ENCODE data around the gene MGLL.

Gene MGLL

GRCh38 chr3:127771746-127772145 is 50.6 kb downstream of the MGLL start:
- TF ChIP-seq EZH2 (IDR thresholded peaks at IDR 0.05; ENCODE audit: borderline replicate concordance, low read depth, low read length, severe bottlenecking) (no peak), CTCF (IDR thresholded peaks at IDR 0.05; ENCODE audit: borderline replicate concordance, extremely low read depth, low read length, poor library complexity, severe bottlenecking) (no peak)
- no peak overlapping the region for H2AFZ ChIP-seq (ENCODE audit: low read depth, low read length)
- no peaks in the 10 kb centered on the region for H3K36me3 ChIP-seq (ENCODE audit: insufficient read depth, low read length)
- no peak for DNase-seq
- H3K27me3 ChIP-seq (ENCODE audit: insufficient read depth, low read length, poor library complexity) = no peaks in the 10 kb centered on the region
- H3K27ac ChIP-seq (ENCODE audit: low read length) = no peak overlapping the region
- H3K4me1 ChIP-seq (ENCODE audit: insufficient read depth, low read length) = no peaks in the 10 kb centered on the region
- no peak overlapping the region for H3K9ac ChIP-seq (ENCODE audit: low read depth, low read length)
- H3K9me3 ChIP-seq (ENCODE audit: insufficient read depth, low read length, severe bottlenecking) = peaks cover 5% of the 10 kb centered on the region
- H3K4me2 ChIP-seq (ENCODE audit: insufficient read depth, low read length) = no peak overlapping the region
- H3K79me2 ChIP-seq (ENCODE audit: insufficient read depth, low read length) = no peaks in the 10 kb centered on the region
- H4K20me1 ChIP-seq (ENCODE audit: insufficient read depth, low read length) = no peaks in the 10 kb centered on the region
- ATAC-seq (ENCODE audit: insufficient read depth, low read depth) = no peak
- H3K4me3 ChIP-seq (ENCODE audit: low read depth in 1 of 2, low read length in 2 of 2) = no peak overlapping the region

GRCh38 chr3:127770671-127771355 is 51.5 kb downstream of the MGLL start:
- DNase-seq = no peak
- no peaks in the 10 kb centered on the region for H3K4me1 ChIP-seq (ENCODE audit: insufficient read depth, low read length)
- no peaks in the 10 kb centered on the region for H3K27me3 ChIP-seq (ENCODE audit: insufficient read depth, low read length, poor library complexity)
- H3K9ac ChIP-seq (ENCODE audit: low read depth, low read length) = no peak overlapping the region
- no peaks in the 10 kb centered on the region for H3K79me2 ChIP-seq (ENCODE audit: insufficient read depth, low read length)
- no peak for ATAC-seq (ENCODE audit: insufficient read depth, low read depth)
- TF ChIP-seq CTCF (IDR thresholded peaks at IDR 0.05; ENCODE audit: borderline replicate concordance, extremely low read depth, low read length, poor library complexity, severe bottlenecking) (no peak), EZH2 (IDR thresholded peaks at IDR 0.05; ENCODE audit: borderline replicate concordance, low read depth, low read length, severe bottlenecking) (no peak)
- H3K4me3 ChIP-seq (ENCODE audit: low read depth in 1 of 2, low read length in 2 of 2) = no peak overlapping the region
- no peaks in the 10 kb centered on the region for H4K20me1 ChIP-seq (ENCODE audit: insufficient read depth, low read length)
- H3K27ac ChIP-seq (ENCODE audit: low read length) = no peak overlapping the region
- H2AFZ ChIP-seq (ENCODE audit: low read depth, low read length) = no peak overlapping the region
- peaks cover 5% of the 10 kb centered on the region for H3K9me3 ChIP-seq (ENCODE audit: insufficient read depth, low read length, severe bottlenecking)
- no peaks in the 10 kb centered on the region for H3K36me3 ChIP-seq (ENCODE audit: insufficient read depth, low read length)
- no peak overlapping the region for H3K4me2 ChIP-seq (ENCODE audit: insufficient read depth, low read length)

- H3K4me2 ChIP-seq (ENCODE audit: insufficient read depth, low read length) = no peak overlapping the region
- no peak for ATAC-seq (ENCODE audit: insufficient read depth, low read depth)
- no peak overlapping the region for H3K9ac ChIP-seq (ENCODE audit: low read depth, low read length)
- no peaks in the 10 kb centered on the region for H3K27me3 ChIP-seq (ENCODE audit: insufficient read depth, low read length, poor library complexity)
- H3K4me3 ChIP-seq (ENCODE audit: low read depth in 1 of 2, low read length in 2 of 2) = no peak overlapping the region
- no peak overlapping the region for H3K27ac ChIP-seq (ENCODE audit: low read length)
- no peaks in the 10 kb centered on the region for H3K36me3 ChIP-seq (ENCODE audit: insufficient read depth, low read length)
- TF ChIP-seq EZH2 (IDR thresholded peaks at IDR 0.05; ENCODE audit: borderline replicate concordance, low read depth, low read length, severe bottlenecking) = no peak
- TF ChIP-seq CTCF (IDR thresholded peaks at IDR 0.05; ENCODE audit: borderline replicate concordance, extremely low read depth, low read length, poor library complexity, severe bottlenecking) = no peak
- H3K4me1 ChIP-seq (ENCODE audit: insufficient read depth, low read length) = no peaks in the 10 kb centered on the region
- no peak for DNase-seq
- H4K20me1 ChIP-seq (ENCODE audit: insufficient read depth, low read length) = no peaks in the 10 kb centered on the region
- H3K9me3 ChIP-seq (ENCODE audit: insufficient read depth, low read length, severe bottlenecking) = peaks cover 5% of the 10 kb centered on the region
- no peak overlapping the region for H2AFZ ChIP-seq (ENCODE audit: low read depth, low read length)
- H3K79me2 ChIP-seq (ENCODE audit: insufficient read depth, low read length) = no peaks in the 10 kb centered on the region
Observed at GRCh38 chr3:127769284-127770081, 52.8 kb downstream of the MGLL start.
